Dermis blood vessel endothelial cell (primary cell): Measurements from ENCODE around the gene TRIP13. TPM values are rescaled to one million over a fixed set of nuclear protein-coding genes. Genes with fewer than 3 reads are reported as not detected.
"Not testable (repeated sequence)": the region's sequence is repeated elsewhere in the genome, so short reads cannot be mapped to it uniquely, and the experiment has no call there.

Experiments used
- DNase-seq: peaks from one replicate; pipeline ENCODE4 v3.0.0; 2010
- total RNA-seq: library from RNA; depleted of rRNA; stranded (reverse); fragments of >200 nt; gene quantifications from 2 replicates; pipeline ENCODE4 v1.2.3, GENCODE V29; 2014

The TRIP13 gene
- total RNA-seq, 1 donor from 2014 or later: 11.1 TPM

GRCh38 chr5:922436-923280 is 30.0 kb downstream of the TRIP13 start:
- DNase-seq: no peak

GRCh38 chr5:923281-923873 is 30.7 kb downstream of the TRIP13 start:
- peak; percentile 87 for DNase-seq

GRCh38 chr5:926417-927171 is 33.9 kb downstream of the TRIP13 start:
- DNase-seq: peak; percentile 53

DNA sequence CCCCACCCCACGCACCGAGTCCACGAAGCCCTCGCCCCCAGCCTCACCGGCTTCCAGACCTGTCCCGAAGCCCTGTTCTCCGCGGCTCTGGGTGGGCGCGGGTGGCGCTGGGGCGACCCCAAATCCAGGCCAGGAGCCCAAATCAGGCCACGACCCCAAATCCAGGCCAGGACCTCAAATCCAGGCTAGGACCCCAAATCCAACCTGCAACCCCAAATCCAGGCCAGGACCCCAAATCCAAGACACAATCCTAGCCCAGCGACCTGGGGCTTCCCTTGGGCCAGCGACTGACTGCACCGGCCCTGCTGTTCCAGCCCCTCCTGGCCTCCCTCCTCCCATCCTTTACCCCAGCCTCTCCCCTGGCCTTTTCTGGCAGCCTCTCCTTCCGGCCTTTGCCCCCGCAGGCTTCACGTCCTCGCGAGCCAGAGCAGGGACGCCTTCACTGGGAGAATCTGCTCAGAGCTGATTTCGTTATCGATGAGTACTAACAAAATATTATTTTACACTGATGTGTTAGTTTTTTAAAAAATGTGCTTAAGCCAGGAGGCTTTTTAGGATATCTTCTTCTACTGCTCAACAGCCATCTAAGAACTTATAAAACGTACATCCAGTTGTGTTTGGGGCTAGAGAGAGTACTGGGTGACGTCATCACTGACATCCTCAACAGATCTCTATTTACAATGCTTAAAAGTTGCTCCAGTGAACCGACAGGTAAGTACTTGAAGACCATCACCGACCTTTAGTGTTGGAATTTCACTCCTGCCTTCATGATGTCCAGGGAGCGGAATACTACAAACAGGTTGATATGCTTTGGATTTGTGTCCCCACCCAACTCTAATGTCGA is 34.7 kb downstream of the TRIP13 start:
- DNase-seq: no peak

GRCh38 chr5:929182-929581 is 36.5 kb downstream of the TRIP13 start:
- not testable (repeated sequence) for DNase-seq

- DNase-seq: no peak
Observed at GRCh38 chr5:929596-929995, 36.9 kb downstream of the TRIP13 start.

DNA sequence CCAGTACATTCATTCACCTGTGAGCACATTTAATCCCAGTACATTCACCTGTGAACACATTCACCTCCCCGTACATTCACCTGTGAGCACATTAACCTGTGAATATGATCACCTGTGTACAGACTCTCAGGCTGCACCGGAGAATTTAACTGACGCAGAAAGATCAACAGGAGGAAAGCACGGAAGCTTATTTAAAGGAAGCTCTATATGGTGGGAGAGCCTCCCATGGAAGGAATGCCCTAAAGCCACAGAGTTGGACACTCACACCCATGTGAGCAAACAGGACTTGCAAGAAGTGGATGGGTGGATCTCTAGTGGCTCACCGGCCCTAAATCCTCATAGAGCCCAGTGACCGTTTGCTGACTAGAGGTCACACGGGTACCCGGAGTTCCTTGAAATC is 38.2 kb downstream of the TRIP13 start:
- no peak for DNase-seq

DNA sequence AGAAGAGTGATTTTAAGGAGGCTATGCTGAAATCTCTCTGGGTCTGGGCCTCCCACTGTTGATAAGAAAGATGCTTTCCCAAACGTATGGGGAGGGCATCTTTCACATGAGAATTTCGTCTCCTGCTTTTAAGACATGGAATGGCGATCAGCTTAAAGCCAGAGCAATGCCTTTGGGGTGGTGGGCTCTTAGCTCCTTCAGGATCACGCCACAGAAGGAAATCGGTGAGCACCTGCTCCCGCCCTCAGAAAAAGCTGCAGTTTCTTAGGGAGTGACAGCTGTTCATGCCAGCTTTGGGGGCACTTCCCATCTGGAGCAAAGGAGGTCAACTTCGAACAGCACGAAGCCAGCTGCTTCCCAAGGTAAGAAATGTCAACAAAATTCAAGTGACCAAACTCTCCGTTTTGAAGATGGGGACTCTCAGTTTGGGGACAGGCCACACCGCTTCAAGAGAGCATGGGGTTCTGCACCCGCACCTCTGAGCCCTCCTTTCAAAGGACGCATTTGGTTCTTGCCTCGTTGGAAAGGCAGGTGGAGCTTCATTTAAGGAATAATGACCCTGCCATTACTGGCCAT is 39.0 kb downstream of the TRIP13 start:
- no peak for DNase-seq

- DNase-seq: no peak
Observed at GRCh38 chr5:932151-932627, 39.5 kb downstream of the TRIP13 start.

- DNase-seq: peak; percentile 38
Observed at GRCh38 chr5:932628-933250, 40.1 kb downstream of the TRIP13 start.

GRCh38 chr5:933251-933861 is 40.7 kb downstream of the TRIP13 start:
- DNase-seq: peak; percentile 42

GRCh38 chr5:933951-934350 is 41.3 kb downstream of the TRIP13 start:
- not testable (repeated sequence) for DNase-seq

GRCh38 chr5:934381-934967 is 41.8 kb downstream of the TRIP13 start:
- DNase-seq: not testable (repeated sequence)

DNA sequence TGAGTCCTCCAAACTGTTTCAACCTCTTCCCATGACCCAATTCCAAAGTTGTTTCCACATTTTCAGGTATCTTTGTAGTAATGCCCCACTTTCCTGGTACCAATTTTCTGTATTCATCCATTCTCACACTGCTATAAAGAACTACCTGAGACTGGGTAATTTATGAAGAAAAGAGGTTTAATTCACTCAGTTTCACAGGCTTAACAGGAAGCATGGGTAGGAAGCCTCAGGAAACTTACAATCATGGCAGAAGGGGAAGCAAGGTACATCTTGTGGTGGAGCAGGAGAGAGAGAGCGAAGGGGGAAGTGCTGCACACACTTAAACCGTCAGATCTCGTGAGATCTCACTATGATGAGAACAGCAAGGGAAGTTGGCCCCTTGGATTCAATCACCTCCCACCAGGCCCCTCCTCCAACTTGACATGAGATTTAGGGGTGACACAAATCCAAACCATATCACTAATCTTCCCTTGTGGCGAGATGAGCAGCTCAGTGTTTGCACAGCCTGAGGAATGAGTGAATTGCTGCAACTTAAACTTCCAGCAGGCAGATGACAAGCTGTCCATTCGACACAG is 42.9 kb downstream of the TRIP13 start:
- DNase-seq: no peak

DNA sequence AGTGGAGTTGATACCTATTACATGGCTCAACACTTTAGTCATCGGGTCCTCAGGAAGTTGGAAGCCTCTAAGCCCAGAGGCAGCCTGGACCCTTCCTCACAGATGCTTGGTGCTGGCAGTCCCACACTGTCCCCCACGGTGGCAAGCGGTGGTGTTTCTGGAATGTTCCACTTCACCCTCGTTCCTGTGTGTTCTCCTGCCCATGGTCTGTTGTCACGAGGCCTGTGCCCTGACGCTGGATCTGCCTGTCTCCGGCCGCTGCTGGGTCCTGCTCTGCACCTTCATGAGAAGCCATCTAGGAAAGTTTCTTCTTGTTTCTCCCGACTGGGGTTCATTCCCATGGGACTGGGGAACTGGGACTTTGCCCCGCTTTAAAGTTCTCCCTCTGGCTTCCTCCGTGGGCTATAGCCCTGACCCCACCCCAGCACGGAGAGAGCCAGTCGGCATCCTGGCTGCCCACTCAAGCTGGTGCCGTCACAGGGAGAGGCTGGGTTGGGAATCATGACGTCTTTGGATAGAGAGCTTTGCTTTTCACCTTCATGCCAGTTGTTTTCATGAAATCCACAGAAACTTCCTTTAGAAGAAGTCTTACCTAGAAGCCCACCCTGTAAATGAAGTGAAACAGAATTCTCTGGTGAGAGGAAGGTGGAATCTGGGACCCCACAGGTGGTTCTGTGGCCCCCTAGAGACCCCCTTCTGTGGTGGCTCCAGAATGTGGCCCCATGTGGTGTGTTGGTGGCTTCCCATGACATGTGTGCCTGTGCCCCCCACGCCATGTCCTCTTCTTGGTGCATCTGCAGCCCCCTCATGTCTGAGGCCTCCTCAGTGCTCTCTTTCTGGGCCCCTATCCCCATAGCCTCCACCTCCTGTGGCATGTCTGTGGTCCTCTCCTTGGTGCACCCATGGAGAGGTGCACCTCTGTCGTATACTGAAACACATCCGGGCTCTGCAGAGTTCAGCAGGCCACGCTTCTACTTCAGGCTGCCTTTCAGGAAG is 43.8 kb downstream of the TRIP13 start:
- no peak for DNase-seq

DNA sequence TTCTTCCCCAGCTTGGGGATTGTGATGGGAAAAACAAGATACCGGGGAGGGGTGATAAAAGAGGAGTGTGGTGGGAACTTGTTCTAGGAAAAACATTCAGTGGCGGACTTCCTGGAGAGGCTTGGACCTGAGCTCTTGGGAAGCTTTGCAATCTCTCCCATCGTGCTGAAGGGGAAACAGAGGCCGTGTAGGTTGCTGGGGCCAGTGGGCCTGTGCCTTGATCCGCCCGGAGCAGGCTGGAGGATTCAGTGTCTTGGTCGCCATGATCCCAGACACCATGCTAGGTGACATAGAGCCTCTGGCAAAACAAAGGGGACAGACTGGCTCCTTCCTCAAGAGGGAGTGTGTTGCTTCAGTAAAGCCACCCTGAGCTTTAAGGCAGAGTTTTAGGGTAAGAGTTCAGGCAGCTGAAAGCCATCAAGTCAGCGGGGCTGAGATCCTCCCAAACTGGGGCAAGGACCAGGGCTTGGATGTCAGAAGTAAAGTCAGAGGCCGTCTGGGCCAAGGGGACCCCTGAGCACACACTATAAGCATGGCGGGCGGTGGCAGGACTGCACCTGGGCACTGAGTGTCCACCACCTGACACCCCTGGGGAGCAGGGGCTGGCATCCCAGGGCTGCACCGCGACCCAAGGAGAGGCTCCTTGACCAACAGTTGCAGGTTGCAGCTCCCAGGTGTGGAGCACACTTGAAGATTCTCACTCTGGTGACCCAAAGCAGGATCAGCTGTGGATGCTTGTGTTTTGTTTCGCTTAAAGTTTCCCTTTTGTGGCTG is 44.7 kb downstream of the TRIP13 start:
- DNase-seq: no peak

DNA sequence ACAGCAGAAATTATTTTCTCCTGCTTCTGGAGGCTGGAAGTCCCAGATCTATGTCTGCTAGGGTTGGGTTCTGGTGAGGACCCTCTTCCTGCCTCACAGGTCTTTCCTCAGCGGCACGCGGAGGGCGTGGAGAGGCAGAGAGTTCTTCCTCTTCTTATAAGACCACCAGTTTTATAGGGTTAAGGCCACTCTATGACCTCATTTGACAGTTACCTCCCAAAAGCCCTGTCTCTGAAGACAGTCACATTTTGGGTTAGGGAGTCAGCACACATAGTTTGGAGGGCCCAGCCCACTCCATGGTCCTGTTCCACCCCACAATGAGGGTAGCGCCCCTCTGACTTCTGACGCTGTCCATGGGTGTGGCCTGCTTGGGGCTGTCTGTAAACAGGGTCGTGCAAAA is 46.7 kb downstream of the TRIP13 start:
- no peak for DNase-seq

DNA sequence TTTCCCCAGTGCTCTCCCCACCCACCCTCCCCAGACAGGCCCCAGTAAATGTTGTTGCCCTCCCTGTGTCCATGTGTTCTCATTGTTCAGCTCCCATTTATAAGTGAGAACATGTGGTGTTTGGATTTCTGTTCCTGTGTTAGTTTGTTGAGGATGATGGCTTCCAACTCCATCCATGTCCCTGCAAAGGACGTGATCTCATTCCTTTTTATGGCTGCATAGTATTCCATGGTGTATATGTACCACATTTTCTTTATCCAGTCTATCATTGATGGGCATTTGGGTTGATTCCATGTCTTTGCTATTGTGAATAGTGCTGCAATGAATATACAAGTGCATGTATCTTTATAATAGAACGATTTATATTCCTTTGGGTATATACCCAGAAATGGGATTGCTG is 48.1 kb downstream of the TRIP13 start:
- DNase-seq: not testable (repeated sequence)
